IPS DF 19.7 (cell line): ENCODE results near the gene PHF23.

Experiments
- DNase-seq: peaks from one replicate; pipeline ENCODE4 v3.0.0-alpha.2; 2013; ENCODE audit warnings: low read depth, low spot score

Gene PHF23

DNA sequence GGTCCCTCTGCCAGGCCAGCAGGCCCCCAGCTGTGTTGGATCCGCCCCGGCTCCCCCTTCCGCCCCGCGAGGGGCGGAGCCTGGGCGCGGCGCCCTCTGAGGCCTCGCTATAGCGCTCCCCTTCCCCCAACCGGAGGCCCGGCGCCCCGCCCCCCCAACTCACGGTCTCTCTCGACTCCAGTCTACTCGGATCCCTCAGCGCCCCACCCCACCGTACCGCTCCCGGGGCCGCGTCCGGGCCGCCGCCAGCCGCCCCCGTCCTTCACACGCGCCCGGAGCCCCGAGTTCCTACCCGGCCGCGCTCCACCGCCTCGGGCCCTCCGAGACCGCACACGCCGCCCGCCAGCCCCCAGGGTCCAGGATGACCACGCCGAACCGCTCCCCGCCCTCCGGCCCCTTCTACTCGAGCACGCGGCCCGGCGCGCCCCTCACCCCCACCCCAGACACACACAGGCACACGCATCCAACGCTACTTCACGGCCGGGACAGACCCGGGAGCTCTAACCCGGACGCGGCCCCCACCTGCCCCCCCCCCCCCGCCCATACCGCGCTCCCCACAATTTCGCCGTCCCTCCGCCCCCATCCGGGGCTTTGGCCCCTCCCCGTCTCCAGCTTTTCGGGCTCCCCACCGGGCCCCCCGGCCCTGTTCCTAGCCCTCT is 1.4 kb downstream of the PHF23 start:
- no peak for DNase-seq

DNA sequence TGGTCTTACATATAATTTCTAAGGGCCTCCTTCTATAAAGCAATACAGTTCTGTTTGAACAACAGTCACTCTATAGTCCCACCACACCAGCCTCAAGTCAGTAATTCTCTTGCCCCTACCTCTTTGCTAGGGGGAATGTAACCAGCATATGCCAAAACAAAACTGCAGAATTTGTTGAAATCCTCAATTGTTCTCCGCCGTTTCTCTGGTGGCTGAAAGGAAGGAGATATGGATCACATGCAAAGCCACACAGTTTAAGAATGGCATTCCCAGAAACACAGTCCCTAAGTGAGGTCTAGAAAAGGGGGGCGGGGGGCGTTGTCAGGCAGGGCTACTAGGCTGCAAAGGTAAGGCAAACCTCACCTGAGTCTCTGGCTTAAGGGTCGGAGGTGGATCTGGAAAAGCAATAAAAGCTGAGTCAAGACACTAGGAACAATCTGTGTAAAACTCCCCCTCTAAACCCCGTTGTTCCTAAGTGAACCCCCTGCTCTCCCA is 1.9 kb downstream of the PHF23 start:
- DNase-seq: no peak

DNA sequence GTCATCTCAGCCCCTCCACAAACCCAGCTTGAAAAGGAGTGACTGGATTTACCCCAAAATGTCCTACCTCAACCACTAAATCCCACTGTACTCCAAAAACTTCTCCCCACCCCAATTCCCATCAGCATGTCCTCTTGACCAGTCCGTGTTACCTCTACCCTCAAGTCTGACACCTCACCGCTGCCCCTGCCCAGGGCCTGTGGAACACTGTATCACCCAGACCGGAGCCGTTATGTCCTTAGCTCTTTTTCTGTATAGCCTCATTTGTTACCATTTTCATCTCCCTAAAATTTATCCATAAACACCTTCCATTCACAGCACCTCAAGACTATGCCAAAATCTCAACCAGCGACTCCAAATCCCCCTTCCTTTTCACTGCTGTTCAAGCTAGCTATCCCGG is 2.4 kb downstream of the PHF23 start:
- DNase-seq: no peak

GRCh38 chr17:7235693-7236665 is 3.3 kb downstream of the PHF23 start:
- no peak for DNase-seq

DNA sequence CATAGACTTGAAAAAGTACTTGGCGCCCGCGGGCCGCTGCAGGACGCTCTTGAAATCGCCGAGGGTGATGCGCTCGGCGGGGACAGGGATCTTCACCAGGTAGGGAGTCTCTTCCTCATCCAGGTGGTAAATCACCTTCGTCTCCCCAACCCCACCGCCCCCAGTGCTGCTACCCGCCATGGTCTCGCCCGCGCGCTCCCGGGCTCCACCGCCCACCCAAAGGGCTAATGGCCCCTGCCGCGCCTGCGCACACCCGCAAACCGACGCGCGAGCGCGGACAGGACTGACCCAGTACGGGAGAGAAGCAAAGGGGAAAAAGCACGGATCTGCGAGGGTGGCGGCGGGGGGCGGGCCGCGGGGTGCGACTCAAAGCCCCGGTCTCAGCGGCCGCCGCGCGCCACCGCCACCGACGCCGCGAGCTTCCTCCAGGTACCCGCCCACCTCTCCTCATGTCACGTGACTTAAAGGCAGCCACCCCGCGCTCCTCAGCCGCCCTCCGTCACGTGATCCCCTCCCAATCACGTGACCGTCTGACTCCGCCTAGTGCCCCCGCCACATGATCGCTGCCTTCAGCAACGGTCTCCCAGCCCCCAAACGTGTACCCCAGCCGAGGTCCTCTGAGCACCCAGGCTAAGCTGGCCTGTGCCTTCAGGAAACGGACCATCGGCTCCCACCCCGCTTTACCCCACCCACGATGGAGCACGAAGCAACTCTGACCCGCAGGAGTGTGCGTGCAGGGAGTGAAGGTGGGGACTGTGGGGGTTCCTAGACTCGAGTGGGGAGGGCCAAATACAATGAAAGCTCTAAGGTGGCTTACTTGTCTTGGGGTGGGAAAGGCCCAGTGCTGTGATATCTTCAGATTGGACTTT is 4.9 kb downstream of the PHF23 start, which contains the start of gene DVL2:
Gene DVL2, minus strand, starts transcription at position 435 of the 869 bp plus-strand sequence. Its CDS starts 255 bp downstream, at position 180.
- no peak for DNase-seq

DNA sequence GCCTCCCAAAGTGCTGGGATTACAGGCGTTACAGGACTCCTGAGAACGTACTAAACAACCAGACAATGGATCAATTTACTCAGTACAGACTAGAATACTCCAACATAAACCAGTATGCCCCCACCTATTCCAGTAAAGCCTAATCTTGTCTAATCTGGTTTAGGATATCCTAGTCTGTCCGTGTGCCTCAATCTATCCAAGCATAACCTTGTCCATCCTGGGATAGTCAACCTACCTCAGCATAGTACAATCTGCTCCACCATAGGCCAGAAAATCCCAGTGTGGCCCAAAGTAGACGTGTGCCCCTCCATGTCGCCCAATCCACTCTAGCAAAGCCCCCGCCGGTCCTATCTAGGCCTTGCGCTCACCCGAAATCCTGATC is 5.6 kb downstream of the PHF23 start:
- DNase-seq: no peak

- no peak for DNase-seq
Measured at GRCh38 chr17:7232114-7232513, 7.1 kb downstream of the PHF23 start.

DNA sequence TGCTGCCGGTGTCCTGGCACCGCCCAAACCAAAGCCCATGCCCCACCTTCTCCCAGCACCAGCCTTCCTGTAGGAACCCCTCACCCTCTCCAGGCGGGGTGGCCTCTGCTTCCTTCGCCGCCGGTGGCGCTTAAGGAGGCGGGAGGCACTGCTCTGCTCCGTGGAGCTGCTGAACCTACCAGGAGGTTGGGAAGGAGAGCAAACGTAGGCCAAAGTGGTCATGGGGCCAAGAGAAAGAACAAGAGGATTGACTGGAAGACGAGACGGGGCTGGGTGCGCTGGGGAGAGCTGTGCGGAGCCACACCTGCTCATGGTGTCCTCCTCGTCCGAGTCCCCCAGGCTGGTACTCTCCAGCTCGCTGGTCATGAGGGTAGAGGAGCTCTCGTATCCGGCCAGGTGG is 9.8 kb downstream of the PHF23 start:
- DNase-seq: no peak

- DNase-seq: no peak
Measured at GRCh38 chr17:7228920-7229319, 10.3 kb downstream of the PHF23 start.

- no peak for DNase-seq
Measured at GRCh38 chr17:7226721-7227710, 12.2 kb downstream of the PHF23 start.

GRCh38 chr17:7225711-7226331 is 13.4 kb downstream of the PHF23 start:
- no peak for DNase-seq

DNA sequence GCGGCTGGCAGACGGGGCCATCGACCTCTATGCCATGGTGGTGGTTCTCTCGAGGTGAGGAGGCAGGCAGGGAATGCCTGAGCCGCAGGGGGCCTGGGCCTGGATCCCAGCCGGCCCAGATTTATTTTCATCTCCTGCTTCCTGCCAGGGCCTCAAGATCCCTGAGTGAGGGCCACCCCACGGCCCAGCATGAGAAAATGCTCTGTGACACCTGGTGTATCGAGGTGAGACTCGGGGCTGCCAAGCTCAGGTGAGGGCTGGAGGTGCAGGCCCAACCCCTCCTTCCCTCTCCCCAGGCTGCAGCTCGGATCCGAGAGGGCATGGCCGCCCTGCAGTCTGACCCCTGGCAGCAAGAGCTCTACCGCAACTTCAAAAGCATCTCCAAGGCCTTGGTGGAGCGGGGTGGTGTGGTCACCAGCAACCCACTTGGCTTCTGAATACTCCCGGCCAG is 14.6 kb downstream of the PHF23 start:
- no peak for DNase-seq

GRCh38 chr17:7224110-7224509 is 15.1 kb downstream of the PHF23 start:
- DNase-seq: no peak

DNA sequence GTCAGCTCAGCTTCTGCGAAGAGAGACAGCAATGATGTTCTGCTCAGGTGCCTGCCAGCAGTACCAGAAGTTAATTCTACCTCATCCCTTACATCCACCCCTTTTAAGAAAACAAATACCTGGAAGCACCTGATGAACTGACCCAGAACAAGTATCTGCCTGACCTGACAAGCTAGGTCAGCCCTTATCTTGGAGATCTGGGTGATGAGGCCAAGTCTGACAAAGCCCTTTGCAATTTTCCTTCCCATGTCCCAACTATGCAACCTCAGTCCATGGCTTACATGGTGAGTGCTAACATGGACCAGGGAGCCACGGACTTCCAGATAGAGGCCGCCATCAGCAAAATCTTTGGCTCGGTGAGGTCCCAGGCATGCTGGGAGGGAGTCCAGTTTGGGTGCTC is 15.9 kb downstream of the PHF23 start:
- no peak for DNase-seq

DNA sequence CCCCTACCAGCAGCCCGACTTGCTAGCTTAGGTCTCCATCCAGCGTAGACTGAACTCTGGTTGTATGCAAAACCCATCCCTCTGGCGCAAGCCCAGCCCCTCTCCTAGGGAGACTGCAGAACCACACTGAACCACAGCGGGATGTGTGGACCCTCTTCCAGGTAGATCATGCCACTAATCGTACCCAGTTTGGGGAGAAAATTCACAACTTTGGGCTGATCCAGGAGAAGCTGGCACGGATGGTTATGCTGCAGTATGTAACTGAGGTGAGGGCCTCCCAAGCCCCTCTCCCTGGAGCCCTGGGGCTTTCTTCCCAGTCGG is 16.3 kb downstream of the PHF23 start:
- DNase-seq: no peak

- no peak for DNase-seq
Measured at GRCh38 chr17:7222093-7222971, 16.9 kb downstream of the PHF23 start.

- no peak for DNase-seq
Measured at GRCh38 chr17:7221278-7222092, 17.8 kb downstream of the PHF23 start.

- no peak for DNase-seq
Measured at GRCh38 chr17:7220593-7221277, 18.5 kb downstream of the PHF23 start.
